Activated CD8-positive, alpha-beta memory T cell treated with anti-CD3 and anti-CD28 coated beads, Interleukin-2, amount 50 U/mL, for 1 hour (primary cell): ENCODE measurements around the gene BCORL1.

Experiments
- DNase-seq: peaks from one replicate; pipeline ENCODE4 v3.0.0-alpha.2; 2020; ENCODE audit errors: extremely low read depth

The BCORL1 gene

GRCh38 chrX:130057209-130057608, 74.8 kb downstream of the BCORL1 start:
- no peak for DNase-seq

GRCh38 chrX:130058652-130059051, 76.2 kb downstream of the BCORL1 start:
- no peak for DNase-seq

GRCh38 chrX:130060122-130061069, 78.0 kb downstream of the BCORL1 start:
- DNase-seq: peak; percentile 29

- no peak for DNase-seq
Observed at GRCh38 chrX:130066975-130067615, 84.7 kb downstream of the BCORL1 start.

- DNase-seq: no peak
Observed at GRCh38 chrX:130071611-130072344, 89.3 kb downstream of the BCORL1 start.

- DNase-seq: no peak
Observed at GRCh38 chrX:130072345-130072740, 89.9 kb downstream of the BCORL1 start.

GRCh38 chrX:130075777-130076176, 93.3 kb downstream of the BCORL1 start:
- no peak for DNase-seq

GRCh38 chrX:130079824-130080406, 97.5 kb downstream of the BCORL1 start:
- no peak for DNase-seq

- no peak for DNase-seq
Observed at GRCh38 chrX:130080791-130081367, 98.4 kb downstream of the BCORL1 start.

- no peak for DNase-seq
Observed at GRCh38 chrX:130081421-130082045, 99.1 kb downstream of the BCORL1 start.

GRCh38 chrX:130082244-130083106, 100.0 kb downstream of the BCORL1 start:
- peak; percentile 29 for DNase-seq

- DNase-seq: no peak
Observed at GRCh38 chrX:130083107-130083490, 100.7 kb downstream of the BCORL1 start.

- DNase-seq: no peak
Observed at GRCh38 chrX:130083656-130084382, 101.4 kb downstream of the BCORL1 start.

- no peak for DNase-seq
Observed at GRCh38 chrX:130084631-130085237, 102.3 kb downstream of the BCORL1 start.

- no peak for DNase-seq
Observed at GRCh38 chrX:130085551-130086446, 103.4 kb downstream of the BCORL1 start.

- DNase-seq: no peak
Observed at GRCh38 chrX:130086447-130087206, 104.2 kb downstream of the BCORL1 start.

- no peak for DNase-seq
Observed at GRCh38 chrX:130090364-130090763, 107.9 kb downstream of the BCORL1 start.
